ENCODE measurements around the gene CDH10.

GRCh38 chr5:24668050-24668449, 23.3 kb upstream of the CDH10 start:
- TF ChIP-seq CHD2 (IDR thresholded peaks at IDR 0.05; ENCODE audit: low read length, partially characterized antibody) (no peak), CTCF (IDR thresholded peaks at IDR 0.05) (no peak), USF1 (IDR thresholded peaks at IDR 0.05; ENCODE audit: borderline replicate concordance, low read depth) (no peak), FOXM1 (IDR thresholded peaks at IDR 0.05; ENCODE audit: low read depth) (no peak), TCF12 (IDR thresholded peaks at IDR 0.05) (no peak), TAF1 (IDR thresholded peaks at IDR 0.05; ENCODE audit: borderline replicate concordance, low read depth, low read length) (no peak)
